Measurements from ENCODE around the gene KCNIP1.

KCNIP1 gene

GRCh38 chr5:170483701-170484458 is 19.9 kb upstream of the KCNIP1 start:
- DNase-seq (ENCODE audit: low read depth) = no peak

- no peak for DNase-seq (ENCODE audit: low read depth)
Measured at GRCh38 chr5:170484459-170484831, 19.4 kb upstream of the KCNIP1 start.

- no peak for DNase-seq (ENCODE audit: low read depth)
Measured at GRCh38 chr5:170484847-170485615, 18.8 kb upstream of the KCNIP1 start.

- DNase-seq (ENCODE audit: low read depth) = no peak
Measured at GRCh38 chr5:170485616-170485911, 18.3 kb upstream of the KCNIP1 start.

GRCh38 chr5:170486371-170486770 is 17.4 kb upstream of the KCNIP1 start:
- DNase-seq (ENCODE audit: low read depth) = no peak

GRCh38 chr5:170488570-170488969 is 15.2 kb upstream of the KCNIP1 start:
- no peak for DNase-seq (ENCODE audit: low read depth)

GRCh38 chr5:170489199-170489598 is 14.6 kb upstream of the KCNIP1 start:
- DNase-seq (ENCODE audit: low read depth) = no peak

GRCh38 chr5:170490381-170490780 is 13.4 kb upstream of the KCNIP1 start:
- no peak for DNase-seq (ENCODE audit: low read depth)

- DNase-seq (ENCODE audit: low read depth) = no peak
Measured at GRCh38 chr5:170491479-170491878, 12.3 kb upstream of the KCNIP1 start.

GRCh38 chr5:170493028-170493820 is 10.6 kb upstream of the KCNIP1 start:
- DNase-seq (ENCODE audit: low read depth) = no peak

- no peak for DNase-seq (ENCODE audit: low read depth)
Measured at GRCh38 chr5:170494041-170494440, 9.8 kb upstream of the KCNIP1 start.

- no peak for DNase-seq (ENCODE audit: low read depth)
Measured at GRCh38 chr5:170495825-170496661, 7.8 kb upstream of the KCNIP1 start.

GRCh38 chr5:170496662-170497028 is 7.2 kb upstream of the KCNIP1 start:
- DNase-seq (ENCODE audit: low read depth) = no peak

- DNase-seq (ENCODE audit: low read depth) = no peak
Measured at GRCh38 chr5:170497311-170498038, 6.3 kb upstream of the KCNIP1 start.

- DNase-seq (ENCODE audit: low read depth) = no peak
Measured at GRCh38 chr5:170498811-170499351, 4.9 kb upstream of the KCNIP1 start.

- no peak for DNase-seq (ENCODE audit: low read depth)
Measured at GRCh38 chr5:170499621-170500020, 4.2 kb upstream of the KCNIP1 start.

- DNase-seq (ENCODE audit: low read depth) = no peak
Measured at GRCh38 chr5:170501361-170501760, 2.5 kb upstream of the KCNIP1 start.

- DNase-seq (ENCODE audit: low read depth) = no peak
Measured at GRCh38 chr5:170501931-170502330, 1.9 kb upstream of the KCNIP1 start.

GRCh38 chr5:170504616-170505266 is 921 bp downstream of the KCNIP1 start:
- no peak for DNase-seq (ENCODE audit: low read depth)

GRCh38 chr5:170508036-170508435 is 4.2 kb downstream of the KCNIP1 start:
- DNase-seq (ENCODE audit: low read depth) = no peak

Data from activated T-helper 9 cell treated with anti-CD3 and anti-CD28 coated beads, Interleukin-2, amount 50 U/mL, for 16 hours (primary cell).